DND-41 (cell line): Measurements from ENCODE around the gene GDPGP1.
"Not testable (repeated sequence)": the region's sequence is repeated elsewhere in the genome, so short reads cannot be mapped to it uniquely, and the experiment has no call there.

Experiments used
- ATAC-seq: fragments of 200-7000 bp; cut with Tn5 transposase; 3 replicates; pipeline ENCODE4 v1.9.1; 2021; ENCODE audit warnings: low read depth; ENCODE audit not compliant: insufficient read depth
- DNase-seq: peaks from one replicate; pipeline ENCODE4 v3.0.0-alpha.2; 2020
- H2AFZ ChIP-seq: 2 replicates; pipeline ENCODE4 v1.6.0; 2012; ENCODE audit warnings: low read depth, low read length
- H3K27ac ChIP-seq: 2 replicates; pipeline ENCODE4 v1.5.1; 2012; ENCODE audit warnings: low read length, inconsistent platforms
- H3K27me3 ChIP-seq: fragments of 200-600 bp; sonication (generic); 2 replicates; pipeline ENCODE4 v1.6.0; 2012; ENCODE audit warnings: low read length, mild to moderate bottlenecking, inconsistent platforms; ENCODE audit not compliant: insufficient read depth, poor library complexity
- H3K36me3 ChIP-seq: 2 replicates; pipeline ENCODE4 v1.5.1; 2012; ENCODE audit warnings: low read length, inconsistent platforms; ENCODE audit not compliant: insufficient read depth
- H3K4me1 ChIP-seq: 2 replicates; pipeline ENCODE4 v1.5.1; 2012; ENCODE audit warnings: mild to moderate bottlenecking, low read length; ENCODE audit not compliant: insufficient read depth
- H3K4me2 ChIP-seq: 2 replicates; pipeline ENCODE4 v1.6.0; 2012; ENCODE audit warnings: mild to moderate bottlenecking, moderate library complexity, low read length, inconsistent platforms; ENCODE audit not compliant: insufficient read depth
- H3K4me3 ChIP-seq, 2 experiments: fragments of 200-600 bp in 1 of 2; shearing (Covaris generic) in 1 of 2; 2 replicates each; pipeline ENCODE4 v1.5.1; 2012 to 2016; ENCODE audit warnings: inconsistent platforms in 2 of 2, low read length in 2 of 2, mild to moderate bottlenecking in 2 of 2, low read depth in 1 of 2, moderate library complexity in 1 of 2
- H3K79me2 ChIP-seq: 2 replicates; pipeline ENCODE4 v1.6.0; 2012; ENCODE audit warnings: low read length, inconsistent platforms; ENCODE audit not compliant: insufficient read depth
- H3K9ac ChIP-seq: 2 replicates; pipeline ENCODE4 v1.6.0; 2012; ENCODE audit warnings: low read depth, mild to moderate bottlenecking, inconsistent platforms, low read length, moderate library complexity
- H3K9me3 ChIP-seq: 2 replicates; pipeline ENCODE4 v1.5.1; 2012; ENCODE audit warnings: low read length, moderate library complexity, mild to moderate bottlenecking, inconsistent platforms; ENCODE audit not compliant: insufficient read depth, severe bottlenecking
- H4K20me1 ChIP-seq: 2 replicates; pipeline ENCODE4 v1.6.0; 2012; ENCODE audit warnings: low read length; ENCODE audit not compliant: insufficient read depth
- CTCF ChIP-seq: IDR thresholded peaks from 2 replicates; pipeline ENCODE4 v1.5.1; 2012; ENCODE audit warnings: borderline replicate concordance, low read length, moderate library complexity, mild to moderate bottlenecking; ENCODE audit not compliant: poor library complexity, severe bottlenecking; ENCODE audit errors: extremely low read depth
- EZH2 ChIP-seq: IDR thresholded peaks from 3 replicates; pipeline ENCODE4 v1.6.1; 2012; ENCODE audit warnings: borderline replicate concordance, low read depth, mild to moderate bottlenecking, moderate library complexity, low read length, inconsistent platforms; ENCODE audit not compliant: severe bottlenecking

GDPGP1 gene

GRCh38 chr15:90268415-90268814, 34.4 kb downstream of the GDPGP1 start:
- DNase-seq (no peak), ATAC-seq (no peak)
- Histone ChIP-seq H3K27ac (no peak overlapping the region), H2AFZ (no peak overlapping the region), H3K4me2 (peak overlapping the region; percentile 81), H3K27me3 (no peaks in the 10 kb centered on the region), H3K9ac (no peak overlapping the region), H4K20me1 (peaks cover 34% of the 10 kb centered on the region), H3K4me3 (peak overlapping the region in 1 of 2 experiments; percentile 24; a peak in 1 of 4 replicates), H3K4me1 (peaks cover 37% of the 10 kb centered on the region), H3K9me3 (no peaks in the 10 kb centered on the region), H3K79me2 (peaks cover 81% of the 10 kb centered on the region), H3K36me3 (peaks cover 50% of the 10 kb centered on the region)
- TF ChIP-seq CTCF (no peak), EZH2 (no peak)

- Histone ChIP-seq H4K20me1 (peaks cover 34% of the 10 kb centered on the region), H2AFZ (no peak overlapping the region), H3K9ac (no peak overlapping the region), H3K27ac (no peak overlapping the region), H3K79me2 (peaks cover 67% of the 10 kb centered on the region), H3K27me3 (no peaks in the 10 kb centered on the region), H3K9me3 (no peaks in the 10 kb centered on the region), H3K4me3 (no peak overlapping the region), H3K4me1 (peaks cover 25% of the 10 kb centered on the region), H3K4me2 (no peak overlapping the region), H3K36me3 (peaks cover 55% of the 10 kb centered on the region)
- DNase-seq (no peak), ATAC-seq (no peak)
- TF ChIP-seq CTCF (no peak), EZH2 (no peak)
Measured at GRCh38 chr15:90270502-90271150, 36.6 kb downstream of the GDPGP1 start.

GRCh38 chr15:90271459-90272166, 37.6 kb downstream of the GDPGP1 start:
- H3K27ac ChIP-seq = no peak overlapping the region
- ATAC-seq (no peak), DNase-seq (no peak)
- peaks cover 23% of the 10 kb centered on the region for H3K4me1 ChIP-seq
- no peaks in the 10 kb centered on the region for H3K9me3 ChIP-seq
- no peak overlapping the region for H3K9ac ChIP-seq
- no peak for TF ChIP-seq EZH2
- no peak for TF ChIP-seq CTCF
- no peak overlapping the region for H3K4me3 ChIP-seq
- H3K36me3 ChIP-seq = peaks cover 55% of the 10 kb centered on the region
- H3K4me2 ChIP-seq = no peak overlapping the region
- H3K79me2 ChIP-seq = peaks cover 57% of the 10 kb centered on the region
- peaks cover 34% of the 10 kb centered on the region for H4K20me1 ChIP-seq
- no peak overlapping the region for H2AFZ ChIP-seq
- H3K27me3 ChIP-seq = no peaks in the 10 kb centered on the region

GRCh38 chr15:90278467-90278866, 44.5 kb downstream of the GDPGP1 start:
- not testable (repeated sequence) for H3K27me3 ChIP-seq, H3K9me3 ChIP-seq, H3K4me3 ChIP-seq, H3K4me2 ChIP-seq, H3K79me2 ChIP-seq, H3K9ac ChIP-seq, H4K20me1 ChIP-seq, DNase-seq, H3K27ac ChIP-seq, H3K4me1 ChIP-seq, H2AFZ ChIP-seq, ATAC-seq, H3K36me3 ChIP-seq

DNA sequence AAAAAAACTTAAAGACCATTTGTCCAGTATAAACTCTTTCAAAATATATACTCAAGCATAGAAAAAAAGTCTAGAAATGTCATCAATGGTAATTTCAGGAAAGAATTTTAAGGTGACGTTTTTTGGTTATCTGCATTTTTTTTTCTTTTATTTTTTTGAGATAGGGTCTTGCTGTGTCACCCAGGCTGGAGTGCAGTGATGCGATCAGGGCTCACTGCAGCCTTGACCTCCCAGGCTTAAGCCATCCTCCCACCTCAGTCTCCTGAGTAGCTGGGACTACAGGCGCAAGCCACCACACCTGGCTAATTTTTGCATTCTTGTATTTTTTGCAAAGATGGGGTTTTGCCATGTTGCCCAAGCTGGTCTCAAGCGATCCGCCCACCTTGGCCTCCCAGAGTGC, 46.7 kb downstream of the GDPGP1 start:
- not testable (repeated sequence) for H3K79me2 ChIP-seq, H4K20me1 ChIP-seq, H3K9ac ChIP-seq, H3K4me2 ChIP-seq, H3K4me3 ChIP-seq, H3K9me3 ChIP-seq, H3K27ac ChIP-seq, H2AFZ ChIP-seq, DNase-seq, ATAC-seq, H3K36me3 ChIP-seq, H3K4me1 ChIP-seq, H3K27me3 ChIP-seq

GRCh38 chr15:90281637-90282036, 47.6 kb downstream of the GDPGP1 start:
- H4K20me1 ChIP-seq, H3K27me3 ChIP-seq, H3K36me3 ChIP-seq, H3K27ac ChIP-seq, H3K4me3 ChIP-seq, H3K9me3 ChIP-seq, H2AFZ ChIP-seq, H3K4me1 ChIP-seq, H3K9ac ChIP-seq, H3K4me2 ChIP-seq, H3K79me2 ChIP-seq, ATAC-seq, DNase-seq: not testable (repeated sequence)
